Measurements from ENCODE around the gene HIKESHI.

GRCh38 chr11:86370171-86370570 lies 68.1 kb downstream of the HIKESHI start:
- TF ChIP-seq CTCF (IDR thresholded peaks at IDR 0.05) (no peak), EZH2 (IDR thresholded peaks at IDR 0.05; ENCODE audit: borderline replicate concordance, insufficient read depth, low read depth, low read length, poor library complexity, severe bottlenecking) (no peak)

All from B cell (primary cell).